Caco-2 (cell line): ENCODE data around the gene POLH. TPM values are rescaled to one million over a fixed set of nuclear protein-coding genes. Genes with fewer than 3 reads are reported as not detected.
"Not testable (repeated sequence)": the region's sequence is repeated elsewhere in the genome, so short reads cannot be mapped to it uniquely, and the experiment has no call there.

ENCODE experiments used
- BruUV-seq: library from RNA; stranded (reverse); fragments of 400-500 nt; replicated peaks from 2 replicates; lab custom pipeline; 2021; lab: Mats Ljungman, UMichigan
- CTCF ChIA-PET: fragments of 300-600 bp; sonication (Branson Sonifier 250); formaldehyde crosslinking; loops from one replicate; lab custom pipeline; 2022; ENCODE audit warnings: antibody characterized with exemption; lab: Charles Lee
- POLR2A ChIA-PET: fragments of 300-600 bp; sonication (Branson Sonifier 250); formaldehyde crosslinking; loops from one replicate; lab custom pipeline; 2022; ENCODE audit warnings: antibody characterized with exemption; lab: Charles Lee
- DNase-seq, 2 experiments: peaks; one replicate each; pipeline versions ENCODE4 v3.0.0 to v3.0.0-alpha.2; 2020 to 2022
- H3K27me3 ChIP-seq: replicated peaks from 2 replicates; pipeline ENCODE4 v1.6.0; 2011; ENCODE audit warnings: low read length; ENCODE audit not compliant: control insufficient read depth, insufficient read depth
- H3K36me3 ChIP-seq: 2 replicates; pipeline ENCODE4 v1.5.1; 2011; ENCODE audit warnings: low read length; ENCODE audit not compliant: control insufficient read depth, insufficient read depth
- H3K4me1 ChIP-seq: fragments of 250-450 bp; sonication (Bioruptor Pico); 2 replicates; pipeline ENCODE4 v1.5.1; 2020; ENCODE audit warnings: mild to moderate bottlenecking
- H3K4me3 ChIP-seq: 2 replicates; pipeline ENCODE4 v1.5.1; 2011; ENCODE audit warnings: low read depth, mild to moderate bottlenecking, control low read depth, low read length
- H3K9me3 ChIP-seq: fragments of 250-450 bp; sonication (Bioruptor Pico); 2 replicates; pipeline ENCODE4 v1.5.1; 2020; ENCODE audit warnings: mild to moderate bottlenecking, moderate library complexity
- H3K27ac Mint-ChIP-seq: one replicate; pipeline ENCODE4 v1.8.0; 2022; ENCODE audit warnings: mixed read lengths; ENCODE audit not compliant: unreplicated experiment
- H3K27me3 Mint-ChIP-seq: one replicate; pipeline ENCODE4 v1.8.0; 2022; ENCODE audit warnings: mixed read lengths; ENCODE audit not compliant: insufficient read depth, unreplicated experiment
- H3K36me3 Mint-ChIP-seq: one replicate; pipeline ENCODE4 v1.8.0; 2022; ENCODE audit warnings: mild to moderate bottlenecking, mixed read lengths; ENCODE audit not compliant: insufficient read depth, unreplicated experiment
- H3K4me1 Mint-ChIP-seq: one replicate; pipeline ENCODE4 v1.8.0; 2022; ENCODE audit warnings: low read depth, mixed read lengths; ENCODE audit not compliant: unreplicated experiment
- H3K4me3 Mint-ChIP-seq: one replicate; pipeline ENCODE4 v1.8.0; 2022; ENCODE audit warnings: mild to moderate bottlenecking, moderate library complexity, mixed read lengths; ENCODE audit not compliant: unreplicated experiment
- H3K9me3 Mint-ChIP-seq: one replicate; pipeline ENCODE4 v1.8.0; 2022; ENCODE audit warnings: mixed read lengths; ENCODE audit not compliant: unreplicated experiment
- CTCF ChIP-seq, 2 experiments: fragments of 200-600 bp in 1 of 2; IDR thresholded peaks; 1 replicate in 1 of 2; 2 replicates in 1 of 2; pipeline versions ENCODE4 v1.5.1 to v1.8.0; 2011 to 2022; ENCODE audit warnings: antibody characterized with exemption in 1 of 2, control low read depth in 1 of 2, inconsistent platforms in 1 of 2, low read depth in 1 of 2, low read length in 1 of 2, mild to moderate bottlenecking in 1 of 2, moderate library complexity in 1 of 2; ENCODE audit not compliant: insufficient read depth in 1 of 2, severe bottlenecking in 1 of 2, unreplicated experiment in 1 of 2
- intact Hi-C: fragments of 100-400 bp; cut with micrococcal nuclease; formaldehyde crosslinking; loops from one replicate; pipeline ENCODE4 v1.10.0; 2022; ENCODE audit not compliant: unreplicated experiment
- total RNA-seq: library from RNA; stranded (reverse); gene quantifications from 2 replicates; pipeline ENCODE4 v1.2.3, GENCODE V29; 2022

The POLH gene
- total RNA-seq, 1 experiment from 2014 or later, result 14.2 TPM

- no peaks in the 10 kb centered on the region for H3K4me1 Mint-ChIP-seq
- Histone ChIP-seq H3K27me3 (no peaks in the 10 kb centered on the region), H3K9me3 (no peaks in the 10 kb centered on the region), H3K36me3 (no peaks in the 10 kb centered on the region), H3K4me3 (no peak overlapping the region), H3K4me1 (no peaks in the 10 kb centered on the region)
- no peak overlapping the region for H3K4me3 Mint-ChIP-seq
- no peak for DNase-seq
- no peaks in the 10 kb centered on the region for H3K36me3 Mint-ChIP-seq
- CTCF ChIA-PET, result interaction anchor here (0.6 to 1.1 kb wide), 2 partner anchors 10 to 348 kb away, joined by 3 to 5 read pairs; no protein-coding TSS in a partner anchor
- H3K9me3 Mint-ChIP-seq, result no peaks in the 10 kb centered on the region
- no peak overlapping the region for H3K27ac Mint-ChIP-seq
- no peaks in the 10 kb centered on the region for H3K27me3 Mint-ChIP-seq
- TF ChIP-seq CTCF (IDR thresholded peaks at IDR 0.05; ENCODE audit: insufficient read depth in 1 of 2, low read depth in 1 of 2, low read length in 1 of 2, severe bottlenecking in 1 of 2, unreplicated experiment in 1 of 2), result no peak
- intact Hi-C loops, result no loop called here
- POLR2A ChIA-PET, result no interaction called here
- no TSS peak for BruUV-seq
These were observed 81.3 kb downstream of the POLH start for GRCh38 chr6:43657221-43657802.

- H3K4me1 Mint-ChIP-seq, result no peaks in the 10 kb centered on the region
- H3K27ac Mint-ChIP-seq, result no peak overlapping the region
- ChIA-PET CTCF (interaction anchor here (0.6 to 1.1 kb wide), 2 partner anchors 9 to 347 kb away, joined by 3 to 5 read pairs; no protein-coding TSS in a partner anchor), POLR2A (no interaction called here)
- H3K9me3 Mint-ChIP-seq, result no peaks in the 10 kb centered on the region
- TF ChIP-seq CTCF (IDR thresholded peaks at IDR 0.05; ENCODE audit: insufficient read depth in 1 of 2, low read depth in 1 of 2, low read length in 1 of 2, severe bottlenecking in 1 of 2, unreplicated experiment in 1 of 2), result no peak
- H3K36me3 Mint-ChIP-seq, result no peaks in the 10 kb centered on the region
- H3K4me1 ChIP-seq, result no peaks in the 10 kb centered on the region
- intact Hi-C loops, result no loop called here
- no peaks in the 10 kb centered on the region for H3K36me3 ChIP-seq
- no peak for DNase-seq
- no peak overlapping the region for H3K4me3 Mint-ChIP-seq
- BruUV-seq, result no TSS peak
- no peaks in the 10 kb centered on the region for H3K27me3 ChIP-seq
- H3K4me3 ChIP-seq, result no peak overlapping the region
- no peaks in the 10 kb centered on the region for H3K27me3 Mint-ChIP-seq
- H3K9me3 ChIP-seq, result no peaks in the 10 kb centered on the region
These were observed 82.2 kb downstream of the POLH start for GRCh38 chr6:43658161-43658560.

GRCh38 chr6:43662948-43663347 is 87.0 kb downstream of the POLH start:
- H3K4me3 Mint-ChIP-seq, result not testable (repeated sequence)

More at GRCh38 chr6:43662948-43663347, 87.0 kb downstream of the POLH start:
- H3K27me3 ChIP-seq, H3K4me1 Mint-ChIP-seq, H3K4me1 ChIP-seq, POLR2A ChIA-PET, H3K9me3 Mint-ChIP-seq, H3K9me3 ChIP-seq, H3K27ac Mint-ChIP-seq, H3K4me3 ChIP-seq, CTCF ChIA-PET, intact Hi-C loops, DNase-seq, H3K27me3 Mint-ChIP-seq, BruUV-seq, H3K36me3 ChIP-seq: not testable (repeated sequence)
- H3K36me3 Mint-ChIP-seq, result peaks cover 19% of the 10 kb centered on the region

Other genes with a start within 250 kb of the POLH start
- gene ZNF318, start 206.5 kb upstream of the POLH start, total RNA-seq, result 11.2 and 11.7 TPM in 2 replicates
- gene ABCC10, start 148.6 kb upstream of the POLH start, total RNA-seq, result 40.1 and 45.1 TPM in 2 replicates
- gene DLK2, start 120.6 kb upstream of the POLH start, total RNA-seq, result 0.75 and 1.2 TPM in 2 replicates
- gene TJAP1, start 98.6 kb upstream of the POLH start, total RNA-seq, result 34.0 and 39.4 TPM in 2 replicates
- 0.14 and 0.19 TPM in 2 replicates for gene LRRC73, start 65.8 kb upstream of the POLH start, total RNA-seq
- 83.3 and 99.8 TPM in 2 replicates for gene YIPF3, start 59.3 kb upstream of the POLH start, total RNA-seq
- 43.7 and 45.1 TPM in 2 replicates for gene POLR1C, start 59.1 kb upstream of the POLH start, total RNA-seq
- 79.3 and 93.4 TPM in 2 replicates for gene XPO5, start 147 bp upstream of the POLH start, total RNA-seq
- gene GTPBP2, start 53.1 kb downstream of the POLH start, total RNA-seq, result 44.2 and 47.2 TPM in 2 replicates
- 33.1 and 33.5 TPM in 2 replicates for gene MAD2L1BP, start 59.7 kb downstream of the POLH start, total RNA-seq
- gene RSPH9, start 68.9 kb downstream of the POLH start, total RNA-seq, result not detected in 2 replicates
- 65.4 and 66.7 TPM in 2 replicates for gene MRPS18A, start 111.6 kb downstream of the POLH start, total RNA-seq
- 172 and 174 TPM in 2 replicates for gene VEGFA, start 194.0 kb downstream of the POLH start, total RNA-seq